Sigmoid colon (tissue), 4 donors: ENCODE measurements around the gene CNGB1.

Experiments
- EP300 ChIP-seq, 4 donors: sonication (generic); formaldehyde crosslinking; IDR thresholded peaks; one replicate each; pipeline ENCODE4 v1.6.1; 2017; ENCODE audit warnings: antibody characterized with exemption in 4 of 4
- POLR2A ChIP-seq, 2 donors: fragments of 450-650 bp; IDR thresholded peaks; one replicate each; pipeline ENCODE4 v1.6.1; 2016; ENCODE audit warnings: antibody characterized with exemption in 2 of 2, mild to moderate bottlenecking in 2 of 2, moderate library complexity in 2 of 2
- POLR2AphosphoS5 ChIP-seq, 4 donors: sonication (generic); formaldehyde crosslinking; IDR thresholded peaks; one replicate each; pipeline ENCODE4 v1.6.1; 2017; ENCODE audit warnings: antibody characterized with exemption in 4 of 4
- TF ChIP-seq, protein P1 (sequence below), 4 experiments: fragments of 450-650 bp in 3 of 4; fragments of 200-600 bp in 1 of 4; IDR thresholded peaks; one replicate each; pipeline ENCODE4 v1.5.1; 2016 to 2019; ENCODE audit warnings: antibody characterized with exemption in 4 of 4, mild to moderate bottlenecking in 3 of 4, moderate library complexity in 2 of 4

GRCh38 chr16:58000706-58001676 is 30.1 kb upstream of the CNGB1 start, which contains the start of gene USB1:
- peak; percentile 69 to 79 for TF ChIP-seq POLR2A (IDR thresholded peaks at IDR 0.05)
- TF ChIP-seq EP300 (IDR thresholded peaks at IDR 0.05): no peak
- TF ChIP-seq, protein P1, sequence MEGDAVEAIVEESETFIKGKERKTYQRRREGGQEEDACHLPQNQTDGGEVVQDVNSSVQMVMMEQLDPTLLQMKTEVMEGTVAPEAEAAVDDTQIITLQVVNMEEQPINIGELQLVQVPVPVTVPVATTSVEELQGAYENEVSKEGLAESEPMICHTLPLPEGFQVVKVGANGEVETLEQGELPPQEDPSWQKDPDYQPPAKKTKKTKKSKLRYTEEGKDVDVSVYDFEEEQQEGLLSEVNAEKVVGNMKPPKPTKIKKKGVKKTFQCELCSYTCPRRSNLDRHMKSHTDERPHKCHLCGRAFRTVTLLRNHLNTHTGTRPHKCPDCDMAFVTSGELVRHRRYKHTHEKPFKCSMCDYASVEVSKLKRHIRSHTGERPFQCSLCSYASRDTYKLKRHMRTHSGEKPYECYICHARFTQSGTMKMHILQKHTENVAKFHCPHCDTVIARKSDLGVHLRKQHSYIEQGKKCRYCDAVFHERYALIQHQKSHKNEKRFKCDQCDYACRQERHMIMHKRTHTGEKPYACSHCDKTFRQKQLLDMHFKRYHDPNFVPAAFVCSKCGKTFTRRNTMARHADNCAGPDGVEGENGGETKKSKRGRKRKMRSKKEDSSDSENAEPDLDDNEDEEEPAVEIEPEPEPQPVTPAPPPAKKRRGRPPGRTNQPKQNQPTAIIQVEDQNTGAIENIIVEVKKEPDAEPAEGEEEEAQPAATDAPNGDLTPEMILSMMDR (IDR thresholded peaks at IDR 0.05): peak in 3 of 4 experiments; percentile 22 to 63 (median 58)
- peak; percentile 80 to 89 (median 86) for TF ChIP-seq POLR2AphosphoS5 (IDR thresholded peaks at IDR 0.05)
